Glutamatergic neuron (in vitro differentiated cells): ENCODE measurements around the gene NGDN. TPM values are rescaled to one million over a fixed set of nuclear protein-coding genes. Genes with fewer than 3 reads are reported as not detected.

Source experiments
- DNase-seq: peaks from one replicate; pipeline ENCODE4 v3.0.0; 2022
- H3K27ac Mint-ChIP-seq: one replicate; pipeline ENCODE4 v1.8.0; 2020; ENCODE audit warnings: mild to moderate bottlenecking, mixed read lengths, inconsistent platforms; ENCODE audit not compliant: unreplicated experiment
- H3K27me3 Mint-ChIP-seq: one replicate; pipeline ENCODE4 v1.8.0; 2020; ENCODE audit warnings: mild to moderate bottlenecking, moderate library complexity, mixed read lengths, inconsistent platforms; ENCODE audit not compliant: unreplicated experiment
- H3K36me3 Mint-ChIP-seq: one replicate; pipeline ENCODE4 v1.8.0; 2020; ENCODE audit warnings: mild to moderate bottlenecking, mixed read lengths, inconsistent platforms; ENCODE audit not compliant: unreplicated experiment
- H3K4me1 Mint-ChIP-seq: one replicate; pipeline ENCODE4 v1.8.0; 2020; ENCODE audit warnings: mild to moderate bottlenecking, low read depth, mixed read lengths, inconsistent platforms; ENCODE audit not compliant: unreplicated experiment
- H3K4me3 Mint-ChIP-seq: one replicate; pipeline ENCODE4 v1.8.0; 2020; ENCODE audit warnings: mild to moderate bottlenecking, mixed read lengths, inconsistent platforms; ENCODE audit not compliant: unreplicated experiment
- H3K9me3 Mint-ChIP-seq: one replicate; pipeline ENCODE4 v1.8.0; 2020; ENCODE audit warnings: mild to moderate bottlenecking, moderate library complexity, mixed read lengths, inconsistent platforms; ENCODE audit not compliant: unreplicated experiment
- total RNA-seq: library from RNA; stranded (reverse); fragmentation: NEBNext Ultra II Directional; extraction: Animal tissue kit (Norgen Biotek cat#: 25700); gene quantifications from one replicate; pipeline ENCODE4 v1.2.1, GENCODE V29; 2021; ENCODE audit not compliant: unreplicated experiment
- TF ChIP-seq, protein P1 (sequence below): fragments of 200-600 bp; sonication (generic); IDR thresholded peaks from one replicate; pipeline ENCODE4 v1.5.0; 2021; ENCODE audit not compliant: partially characterized antibody, unreplicated experiment

Gene NGDN
- total RNA-seq, 1 donor from 2014 or later, result 46.5 TPM

DNA sequence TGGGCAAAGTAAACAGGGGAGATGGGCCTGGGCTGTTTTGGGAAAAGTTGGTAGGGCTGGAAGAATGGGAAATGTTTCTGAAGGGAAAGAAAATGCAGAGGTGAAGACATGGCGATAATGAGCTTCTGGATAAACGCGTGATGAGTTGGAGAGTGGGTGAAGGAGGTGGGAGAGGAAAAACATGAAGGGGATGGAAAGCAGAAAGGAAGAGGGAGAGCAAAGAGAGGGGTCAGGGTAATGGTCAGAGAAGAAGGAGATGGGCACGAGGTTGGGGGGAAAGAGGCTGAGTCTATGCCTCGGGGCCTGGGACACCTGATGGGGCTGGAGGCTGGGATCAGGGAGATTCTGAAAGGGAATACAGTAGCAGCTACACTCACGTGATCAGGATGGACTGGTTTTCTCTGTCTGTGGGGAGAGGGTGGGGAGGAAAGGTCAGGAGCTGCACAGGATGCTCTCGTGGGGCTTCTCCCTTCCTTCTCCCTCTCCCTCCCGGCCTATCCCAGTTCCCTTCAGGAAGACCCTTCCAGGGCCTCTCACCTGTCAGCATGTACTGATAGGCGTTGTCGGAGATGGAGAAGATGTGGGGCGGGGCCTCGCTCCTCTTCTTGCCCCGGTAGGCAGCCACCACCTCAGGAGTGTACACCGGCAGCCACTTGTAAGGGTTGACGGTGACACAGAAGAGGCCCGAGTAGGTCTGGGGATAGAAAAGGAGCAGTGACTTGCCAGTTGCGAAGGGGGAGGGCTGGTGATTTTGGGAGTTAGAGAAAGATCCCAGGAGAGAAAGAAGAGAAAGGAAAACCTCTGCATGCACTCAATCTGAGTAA is 37.2 kb upstream of the NGDN start:
- no peak for DNase-seq
- Mint-ChIP-seq H3K4me3 (no peak overlapping the region), H3K9me3 (peaks cover 4% of the 10 kb centered on the region), H3K36me3 (peaks cover 6% of the 10 kb centered on the region), H3K4me1 (no peaks in the 10 kb centered on the region), H3K27me3 (peaks cover 11% of the 10 kb centered on the region), H3K27ac (no peak overlapping the region)
- TF ChIP-seq, protein P1, sequence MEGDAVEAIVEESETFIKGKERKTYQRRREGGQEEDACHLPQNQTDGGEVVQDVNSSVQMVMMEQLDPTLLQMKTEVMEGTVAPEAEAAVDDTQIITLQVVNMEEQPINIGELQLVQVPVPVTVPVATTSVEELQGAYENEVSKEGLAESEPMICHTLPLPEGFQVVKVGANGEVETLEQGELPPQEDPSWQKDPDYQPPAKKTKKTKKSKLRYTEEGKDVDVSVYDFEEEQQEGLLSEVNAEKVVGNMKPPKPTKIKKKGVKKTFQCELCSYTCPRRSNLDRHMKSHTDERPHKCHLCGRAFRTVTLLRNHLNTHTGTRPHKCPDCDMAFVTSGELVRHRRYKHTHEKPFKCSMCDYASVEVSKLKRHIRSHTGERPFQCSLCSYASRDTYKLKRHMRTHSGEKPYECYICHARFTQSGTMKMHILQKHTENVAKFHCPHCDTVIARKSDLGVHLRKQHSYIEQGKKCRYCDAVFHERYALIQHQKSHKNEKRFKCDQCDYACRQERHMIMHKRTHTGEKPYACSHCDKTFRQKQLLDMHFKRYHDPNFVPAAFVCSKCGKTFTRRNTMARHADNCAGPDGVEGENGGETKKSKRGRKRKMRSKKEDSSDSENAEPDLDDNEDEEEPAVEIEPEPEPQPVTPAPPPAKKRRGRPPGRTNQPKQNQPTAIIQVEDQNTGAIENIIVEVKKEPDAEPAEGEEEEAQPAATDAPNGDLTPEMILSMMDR, result no peak

DNA sequence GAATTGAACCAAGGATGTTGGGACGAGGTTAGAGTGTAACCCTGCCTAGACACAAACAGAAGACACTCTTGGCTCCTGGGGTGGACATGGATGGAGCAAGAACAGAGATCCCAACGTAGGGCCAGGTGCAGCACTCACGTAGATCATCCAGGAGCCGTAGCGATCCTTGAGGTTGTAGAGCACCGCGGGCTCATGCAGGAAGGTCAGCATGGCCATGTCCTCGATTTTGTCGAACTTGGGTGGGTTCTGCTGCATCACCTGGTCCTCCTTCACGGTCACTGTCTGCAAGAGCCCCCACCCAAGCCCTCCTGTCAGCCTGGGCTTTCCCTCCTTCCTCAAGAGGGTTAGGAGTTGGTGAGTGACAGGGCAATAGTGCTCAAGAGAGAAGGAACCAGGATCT is 36.6 kb upstream of the NGDN start:
- TF ChIP-seq, protein P1, result no peak
- Mint-ChIP-seq H3K9me3 (peaks cover 4% of the 10 kb centered on the region), H3K4me3 (no peak overlapping the region), H3K36me3 (peaks cover 6% of the 10 kb centered on the region), H3K27me3 (peaks cover 11% of the 10 kb centered on the region), H3K4me1 (no peaks in the 10 kb centered on the region), H3K27ac (no peak overlapping the region)
- no peak for DNase-seq

DNA sequence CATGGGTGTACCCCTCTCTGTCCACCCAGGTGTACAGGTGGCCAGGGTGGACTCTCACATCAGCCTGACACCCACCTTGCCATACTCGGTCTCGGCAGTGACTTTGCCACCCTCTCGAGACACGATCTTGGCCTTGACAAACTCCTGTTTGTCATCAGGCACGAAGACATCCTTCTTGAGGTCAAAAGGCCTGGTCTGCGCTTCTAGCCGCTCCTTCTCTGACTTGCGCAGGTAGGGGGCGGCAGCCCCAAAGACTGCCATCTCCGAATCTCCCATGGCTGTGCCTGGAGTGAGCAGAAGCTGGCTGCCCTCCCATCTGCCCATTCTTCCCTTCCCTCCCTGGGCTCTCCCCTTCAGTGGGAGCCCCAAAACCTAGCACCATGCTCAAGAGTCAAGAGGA is 36.0 kb upstream of the NGDN start:
- H3K4me1 Mint-ChIP-seq, result no peaks in the 10 kb centered on the region
- DNase-seq, result no peak
- peaks cover 11% of the 10 kb centered on the region for H3K27me3 Mint-ChIP-seq
- no peak overlapping the region for H3K4me3 Mint-ChIP-seq
- TF ChIP-seq, protein P1, result no peak
- H3K36me3 Mint-ChIP-seq, result peaks cover 6% of the 10 kb centered on the region
- peaks cover 4% of the 10 kb centered on the region for H3K9me3 Mint-ChIP-seq
- no peak overlapping the region for H3K27ac Mint-ChIP-seq

DNA sequence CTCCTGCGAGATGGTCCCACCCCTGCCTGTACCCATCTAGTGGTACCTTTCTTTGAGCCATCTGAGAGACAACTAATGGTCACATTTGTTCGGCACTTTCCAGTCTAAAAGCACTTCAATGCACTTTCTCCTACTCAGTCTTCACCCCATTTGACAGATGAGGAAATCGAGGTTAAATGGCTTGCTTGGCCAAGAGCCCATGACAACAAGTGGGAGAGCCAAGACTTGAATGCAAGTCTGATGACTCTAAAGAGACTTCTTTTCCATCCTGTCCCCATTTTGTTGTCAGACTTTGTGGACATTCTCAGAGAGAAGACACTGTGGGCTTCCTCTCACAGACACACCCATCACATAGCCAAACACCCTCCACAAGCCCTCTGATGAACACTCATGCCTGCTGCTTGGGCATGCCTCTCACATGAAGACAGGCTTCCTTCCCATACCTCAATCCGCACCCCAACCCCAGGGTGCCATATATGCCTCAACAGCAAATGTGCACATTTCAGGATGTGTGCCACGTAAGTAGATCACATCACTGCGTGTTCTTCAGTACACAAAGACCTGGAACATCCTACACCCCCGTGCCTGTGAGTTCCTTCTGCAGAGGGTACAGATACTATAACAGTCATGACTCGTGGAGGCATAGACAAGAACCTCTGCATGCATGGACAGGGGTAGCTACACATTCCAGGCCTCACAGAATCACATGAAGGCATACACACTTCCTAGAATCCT is 34.8 kb upstream of the NGDN start:
- Mint-ChIP-seq H3K27me3 (peaks cover 11% of the 10 kb centered on the region), H3K27ac (no peak overlapping the region), H3K9me3 (peaks cover 4% of the 10 kb centered on the region), H3K4me1 (no peaks in the 10 kb centered on the region), H3K36me3 (peaks cover 6% of the 10 kb centered on the region), H3K4me3 (no peak overlapping the region)
- TF ChIP-seq, protein P1, result no peak
- DNase-seq, result no peak
